Measurements from ENCODE around the gene MYO1C.

GRCh38 chr17:1478418-1478817, 14.1 kb downstream of the MYO1C start:
- TF ChIP-seq POU6F1 (CRISPR knock-in tag; IDR thresholded peaks at IDR 0.05; ENCODE audit: borderline replicate concordance, low read depth) (no peak), CSDC2 (CRISPR knock-in tag; IDR thresholded peaks at IDR 0.05) (no peak), CREB5 (CRISPR knock-in tag; IDR thresholded peaks at IDR 0.05; ENCODE audit: low read depth) (no peak), ISL1 (CRISPR knock-in tag; IDR thresholded peaks at IDR 0.05) (no peak), TOX (CRISPR knock-in tag; IDR thresholded peaks at IDR 0.05; ENCODE audit: borderline replicate concordance) (no peak), RARB (CRISPR knock-in tag; IDR thresholded peaks at IDR 0.05) (no peak), ZC3H10 (CRISPR knock-in tag; IDR thresholded peaks at IDR 0.05) (no peak), SNAI2 (CRISPR knock-in tag; IDR thresholded peaks at IDR 0.05) (no peak), GLIS3 (CRISPR knock-in tag; IDR thresholded peaks at IDR 0.05) (no peak), PATZ1 (CRISPR knock-in tag; IDR thresholded peaks at IDR 0.05; ENCODE audit: borderline replicate concordance) (no peak)

All from SK-N-SH treated with all-trans-retinoic acid at 6 μM for 48 hours (cell line).